SIG-M5 treated with dmso at 0.1 percent for 504 hours (cell line): ENCODE data around the gene TAF8.
A peak's percentile ranks its signal among the peaks of the same experiment; 100 is the strongest.
"Not testable (repeated sequence)": the region's sequence is repeated elsewhere in the genome, so short reads cannot be mapped to it uniquely, and the experiment has no call there.

Source experiments
- DNase-seq: peaks from one replicate; lab custom pipeline; 2025; ENCODE audit not compliant: unreplicated experiment; lab: John Stamatoyannopoulos, UW

TAF8 gene

GRCh38 chr6:42028234-42029061, 21.9 kb upstream of the TAF8 start:
- peak; percentile 37 for DNase-seq

- DNase-seq, result no peak
These were observed 21.1 kb upstream of the TAF8 start for GRCh38 chr6:42029062-42029685.

- no peak for DNase-seq
These were observed 20.4 kb upstream of the TAF8 start for GRCh38 chr6:42029881-42030280.

GRCh38 chr6:42030585-42031506, 19.5 kb upstream of the TAF8 start:
- no peak for DNase-seq

GRCh38 chr6:42032366-42032765, 18.0 kb upstream of the TAF8 start:
- no peak for DNase-seq

GRCh38 chr6:42037669-42038068, 12.7 kb upstream of the TAF8 start:
- not testable (repeated sequence) for DNase-seq

- no peak for DNase-seq
These were observed 12.2 kb upstream of the TAF8 start for GRCh38 chr6:42038163-42038562.

GRCh38 chr6:42038811-42039408, 11.4 kb upstream of the TAF8 start:
- DNase-seq, result no peak

GRCh38 chr6:42040856-42041480, 9.4 kb upstream of the TAF8 start:
- no peak for DNase-seq

GRCh38 chr6:42041481-42042053, 8.8 kb upstream of the TAF8 start:
- no peak for DNase-seq

GRCh38 chr6:42042108-42042507, 8.2 kb upstream of the TAF8 start:
- DNase-seq, result no peak

- DNase-seq, result peak; percentile 84
These were observed 6.4 kb upstream of the TAF8 start for GRCh38 chr6:42043787-42044475.

GRCh38 chr6:42045538-42046460, 4.5 kb upstream of the TAF8 start:
- peak; percentile 80 for DNase-seq

GRCh38 chr6:42046464-42047212, 3.7 kb upstream of the TAF8 start:
- DNase-seq, result no peak

- no peak for DNase-seq
These were observed 3.1 kb upstream of the TAF8 start for GRCh38 chr6:42047213-42047590.

GRCh38 chr6:42047790-42048405, 2.4 kb upstream of the TAF8 start:
- DNase-seq, result no peak

- no peak for DNase-seq
These were observed 1.1 kb upstream of the TAF8 start for GRCh38 chr6:42049116-42049809.
